Measurements from ENCODE around the gene ANGEL1. TPM values are rescaled to one million over a fixed set of nuclear protein-coding genes. Genes with fewer than 3 reads are reported as not detected.

ANGEL1 gene
- total and polyA plus RNA-seq, 4 donors: 15.0 to 38.1 (median 20.7) TPM

GRCh38 chr14:76827696-76828296, 15.1 kb upstream of the ANGEL1 start:
- Histone ChIP-seq H3K27ac (ENCODE audit: low read depth, low read length) (peak overlapping the region; percentile 48), H3K27me3 (ENCODE audit: control insufficient read depth, insufficient read depth, low read length) (no peaks in the 10 kb centered on the region), H3K36me3 (ENCODE audit: control insufficient read depth, insufficient read depth, low read length) (no peaks in the 10 kb centered on the region), H3K4me3 (ENCODE audit: low read depth, low read length) (no peak overlapping the region), H3K9me3 (ENCODE audit: control insufficient read depth, insufficient read depth, low read length) (no peaks in the 10 kb centered on the region), H3K4me1 (ENCODE audit: control insufficient read depth, insufficient read depth, low read length) (peaks cover 35% of the 10 kb centered on the region)
- peak in 1 of 6 donors; percentile 3 for DNase-seq (ENCODE audit: low read depth in 4 of 6, low spot score in 6 of 6)
- WGBS (ENCODE audit: insufficient coverage): 60% methylated on average over 6 of the region's 9 CpGs

- Histone ChIP-seq H3K27ac (ENCODE audit: low read depth, low read length) (no peak within 1 kb of the TSS), H3K4me3 (ENCODE audit: low read depth, low read length) (no peak within 1 kb of the TSS), H3K36me3 (ENCODE audit: control insufficient read depth, insufficient read depth, low read length) (no peaks in the 10 kb centered on the region), H3K4me1 (ENCODE audit: control insufficient read depth, insufficient read depth, low read length) (peaks cover 34% of the 10 kb centered on the region), H3K9me3 (ENCODE audit: control insufficient read depth, insufficient read depth, low read length) (no peaks in the 10 kb centered on the region), H3K27me3 (ENCODE audit: control insufficient read depth, insufficient read depth, low read length) (no peaks in the 10 kb centered on the region)
- no peak for DNase-seq (ENCODE audit: low read depth in 4 of 6, low spot score in 6 of 6)
- 100% methylated on average over 2 of the region's 2 CpGs for WGBS (ENCODE audit: insufficient coverage)
These were observed 13.4 kb upstream of the ANGEL1 start, which contains the start of gene LRRC74A for GRCh38 chr14:76826122-76826521. LRRC74A (plus strand) TSS chr14:76826408; CDS start chr14:76826698, 290 bp downstream.

GRCh38 chr14:76820700-76821099, 8.0 kb upstream of the ANGEL1 start:
- H3K9me3 ChIP-seq (ENCODE audit: control insufficient read depth, insufficient read depth, low read length): no peaks in the 10 kb centered on the region
- H3K4me1 ChIP-seq (ENCODE audit: control insufficient read depth, insufficient read depth, low read length): no peaks in the 10 kb centered on the region
- no peak for DNase-seq (ENCODE audit: low read depth in 4 of 6, low spot score in 6 of 6)
- no peaks in the 10 kb centered on the region for H3K36me3 ChIP-seq (ENCODE audit: control insufficient read depth, insufficient read depth, low read length)
- H3K27ac ChIP-seq (ENCODE audit: low read depth, low read length): no peak overlapping the region
- H3K4me3 ChIP-seq (ENCODE audit: low read depth, low read length): no peak overlapping the region
- WGBS (ENCODE audit: insufficient coverage): no CpG with 5 or more reads among the region's 2 CpGs
- H3K27me3 ChIP-seq (ENCODE audit: control insufficient read depth, insufficient read depth, low read length): no peaks in the 10 kb centered on the region

DNA sequence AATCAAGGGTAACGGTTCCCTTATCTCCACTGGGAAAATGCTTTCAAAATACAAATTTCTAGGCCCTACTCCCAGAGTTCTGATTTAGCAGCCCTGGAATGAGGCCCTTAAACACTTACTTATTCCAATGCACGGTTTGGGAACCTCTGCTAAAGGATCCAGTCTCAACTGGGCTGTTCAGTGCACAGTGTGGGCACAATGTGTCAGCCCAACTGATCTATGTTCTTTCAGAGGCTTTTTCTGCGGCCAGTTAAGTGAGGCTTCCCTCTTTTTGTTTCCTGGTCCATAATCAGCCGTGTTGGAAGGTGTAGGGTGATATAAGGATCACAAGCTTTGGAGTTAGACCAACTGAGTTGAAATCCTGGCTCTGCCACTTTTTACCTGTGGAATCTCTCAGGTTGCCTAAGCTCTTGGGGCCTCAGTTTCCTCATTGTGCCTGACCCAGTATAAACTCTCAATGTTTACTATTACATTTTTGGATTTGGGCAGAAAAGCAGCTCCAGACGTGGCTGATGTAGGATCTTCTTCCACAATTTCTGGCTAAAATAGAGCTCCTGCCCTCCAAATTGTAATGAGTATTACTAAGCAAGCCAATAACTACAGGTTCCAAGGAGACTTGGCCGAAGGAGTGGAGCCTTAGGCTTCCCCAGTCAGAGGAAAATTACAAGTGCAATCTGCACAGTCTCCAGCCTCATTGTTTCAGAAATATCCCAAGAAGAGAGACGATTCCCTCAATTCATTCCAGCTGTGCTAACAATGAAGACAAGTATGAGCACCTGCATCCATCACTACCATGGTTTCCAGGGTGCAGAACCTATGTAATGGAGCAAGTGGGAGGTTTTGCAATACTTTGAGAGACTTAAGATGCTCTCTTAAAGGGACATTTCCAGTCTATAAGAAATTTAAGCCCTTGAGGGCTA, 2.3 kb upstream of the ANGEL1 start:
- H3K36me3 ChIP-seq (ENCODE audit: control insufficient read depth, insufficient read depth, low read length): no peaks in the 10 kb centered on the region
- H3K27me3 ChIP-seq (ENCODE audit: control insufficient read depth, insufficient read depth, low read length): no peaks in the 10 kb centered on the region
- H3K27ac ChIP-seq (ENCODE audit: low read depth, low read length): peak overlapping the region; percentile 4
- H3K9me3 ChIP-seq (ENCODE audit: control insufficient read depth, insufficient read depth, low read length): no peaks in the 10 kb centered on the region
- peaks cover 13% of the 10 kb centered on the region for H3K4me1 ChIP-seq (ENCODE audit: control insufficient read depth, insufficient read depth, low read length)
- peak in 1 of 6 donors; percentile 54 for DNase-seq (ENCODE audit: low read depth in 4 of 6, low spot score in 6 of 6)
- H3K4me3 ChIP-seq (ENCODE audit: low read depth, low read length): no peak overlapping the region
- 69% methylated on average over 4 of the region's 7 CpGs for WGBS (ENCODE audit: insufficient coverage)

DNA sequence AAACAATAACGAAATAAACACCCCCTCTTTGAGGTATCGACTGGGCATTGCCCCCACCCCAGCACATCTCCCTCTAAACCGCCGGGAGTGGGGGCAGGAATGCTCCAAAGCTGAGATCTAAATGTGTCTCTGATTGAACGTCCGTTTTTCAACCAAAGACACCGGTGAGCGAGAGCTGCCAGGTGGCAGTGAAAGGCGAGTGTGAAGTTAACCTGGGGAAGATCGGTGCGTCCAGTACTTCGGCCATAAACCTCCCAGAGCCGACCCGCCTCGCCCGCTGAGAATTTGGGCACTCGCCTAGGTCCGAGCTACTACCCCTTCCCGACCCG, 625 bp downstream of the ANGEL1 start:
- H3K4me1 ChIP-seq (ENCODE audit: control insufficient read depth, insufficient read depth, low read length): peaks cover 15% of the 10 kb centered on the region
- no peaks in the 10 kb centered on the region for H3K27me3 ChIP-seq (ENCODE audit: control insufficient read depth, insufficient read depth, low read length)
- H3K27ac ChIP-seq (ENCODE audit: low read depth, low read length): peak overlapping the region; percentile 74
- H3K36me3 ChIP-seq (ENCODE audit: control insufficient read depth, insufficient read depth, low read length): peaks cover 19% of the 10 kb centered on the region
- 0% methylated on average over 16 of the region's 20 CpGs for WGBS (ENCODE audit: insufficient coverage)
- H3K9me3 ChIP-seq (ENCODE audit: control insufficient read depth, insufficient read depth, low read length): no peaks in the 10 kb centered on the region
- H3K4me3 ChIP-seq (ENCODE audit: low read depth, low read length): peak overlapping the region; percentile 72
- DNase-seq (ENCODE audit: low read depth in 4 of 6, low spot score in 6 of 6): peak in 1 of 6 donors; percentile 44

DNA sequence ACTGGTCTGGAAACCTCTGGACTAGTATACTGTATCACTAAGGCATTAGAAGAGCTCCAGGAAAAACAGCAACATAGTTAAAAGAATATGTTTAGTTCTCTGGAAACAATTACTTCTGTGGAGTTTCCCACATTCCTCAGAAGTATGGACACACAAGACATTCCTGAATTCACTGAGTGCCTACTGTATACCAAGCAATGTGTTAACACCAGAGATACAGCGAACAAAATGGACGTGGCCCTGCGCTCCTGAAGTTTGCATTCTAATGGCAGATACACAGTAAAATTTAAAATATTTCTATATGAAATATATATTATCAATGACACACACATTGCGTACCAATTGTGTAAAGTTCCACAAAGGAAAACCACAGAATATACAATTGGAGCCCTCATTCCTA, 1.1 kb downstream of the ANGEL1 start:
- no peaks in the 10 kb centered on the region for H3K27me3 ChIP-seq (ENCODE audit: control insufficient read depth, insufficient read depth, low read length)
- H3K4me3 ChIP-seq (ENCODE audit: low read depth, low read length): peak overlapping the region; percentile 72
- peaks cover 22% of the 10 kb centered on the region for H3K36me3 ChIP-seq (ENCODE audit: control insufficient read depth, insufficient read depth, low read length)
- H3K27ac ChIP-seq (ENCODE audit: low read depth, low read length): peak overlapping the region; percentile 74
- H3K9me3 ChIP-seq (ENCODE audit: control insufficient read depth, insufficient read depth, low read length): no peaks in the 10 kb centered on the region
- no peak for DNase-seq (ENCODE audit: low read depth in 4 of 6, low spot score in 6 of 6)
- peaks cover 15% of the 10 kb centered on the region for H3K4me1 ChIP-seq (ENCODE audit: control insufficient read depth, insufficient read depth, low read length)
- WGBS (ENCODE audit: insufficient coverage): no CpG with 5 or more reads among the region's 4 CpGs

DNA sequence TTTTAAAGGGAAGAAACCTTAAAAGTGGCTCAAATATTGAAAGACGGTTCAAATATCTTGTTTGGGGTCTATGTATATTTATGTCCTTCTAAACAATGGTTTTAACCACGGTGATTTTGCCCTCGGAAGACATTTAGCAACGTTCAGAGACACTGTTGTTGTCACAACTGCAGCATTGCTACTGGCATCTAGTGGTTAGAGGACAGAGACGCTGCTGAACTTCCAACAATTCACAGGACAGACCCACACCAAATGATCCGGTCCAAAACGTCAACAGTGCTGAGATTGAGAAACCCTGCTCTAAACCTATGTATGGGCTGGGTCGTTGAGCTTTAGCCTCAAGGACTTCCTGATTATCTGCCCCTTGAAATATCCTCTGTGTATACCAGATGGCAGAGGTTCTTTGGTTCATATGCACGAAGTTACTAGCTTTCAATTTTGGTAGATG, 1.7 kb downstream of the ANGEL1 start:
- Histone ChIP-seq H3K9me3 (ENCODE audit: control insufficient read depth, insufficient read depth, low read length) (no peaks in the 10 kb centered on the region), H3K27ac (ENCODE audit: low read depth, low read length) (no peak overlapping the region), H3K4me3 (ENCODE audit: low read depth, low read length) (peak overlapping the region; percentile 26), H3K4me1 (ENCODE audit: control insufficient read depth, insufficient read depth, low read length) (peaks cover 15% of the 10 kb centered on the region), H3K27me3 (ENCODE audit: control insufficient read depth, insufficient read depth, low read length) (no peaks in the 10 kb centered on the region), H3K36me3 (ENCODE audit: control insufficient read depth, insufficient read depth, low read length) (peaks cover 26% of the 10 kb centered on the region)
- peak in 2 of 6 donors; percentile 57 to 75 for DNase-seq (ENCODE audit: low read depth in 4 of 6, low spot score in 6 of 6)
- 0% methylated on average over 4 of the region's 9 CpGs for WGBS (ENCODE audit: insufficient coverage)

DNA sequence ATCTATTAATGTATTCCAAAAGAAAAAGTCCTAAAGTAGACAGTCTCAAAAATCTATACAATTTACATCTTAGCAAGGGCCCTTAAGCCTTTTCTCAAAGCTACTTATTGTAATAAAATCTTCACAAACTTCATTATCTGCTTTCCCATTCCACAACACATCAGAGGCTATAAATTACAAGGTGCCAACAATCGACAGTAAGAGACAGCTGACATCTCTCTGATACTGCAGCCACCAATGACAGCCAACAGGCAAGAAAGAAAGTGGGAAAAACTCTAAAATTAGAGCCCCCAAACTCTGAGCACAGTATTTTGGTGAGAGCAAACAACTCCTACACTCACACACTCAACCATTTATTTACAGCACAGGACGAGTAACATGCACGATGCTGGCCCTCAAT, 2.2 kb downstream of the ANGEL1 start:
- no peaks in the 10 kb centered on the region for H3K9me3 ChIP-seq (ENCODE audit: control insufficient read depth, insufficient read depth, low read length)
- WGBS (ENCODE audit: insufficient coverage): 40% methylated on average over 1 of the region's 3 CpGs
- DNase-seq (ENCODE audit: low read depth in 4 of 6, low spot score in 6 of 6): no peak
- peaks cover 26% of the 10 kb centered on the region for H3K36me3 ChIP-seq (ENCODE audit: control insufficient read depth, insufficient read depth, low read length)
- H3K27ac ChIP-seq (ENCODE audit: low read depth, low read length): peak overlapping the region; percentile 10
- peaks cover 15% of the 10 kb centered on the region for H3K4me1 ChIP-seq (ENCODE audit: control insufficient read depth, insufficient read depth, low read length)
- peak overlapping the region; percentile 26 for H3K4me3 ChIP-seq (ENCODE audit: low read depth, low read length)
- H3K27me3 ChIP-seq (ENCODE audit: control insufficient read depth, insufficient read depth, low read length): no peaks in the 10 kb centered on the region

GRCh38 chr14:76808990-76809389, 3.7 kb downstream of the ANGEL1 start:
- Histone ChIP-seq H3K9me3 (ENCODE audit: control insufficient read depth, insufficient read depth, low read length) (no peaks in the 10 kb centered on the region), H3K36me3 (ENCODE audit: control insufficient read depth, insufficient read depth, low read length) (peaks cover 32% of the 10 kb centered on the region), H3K4me3 (ENCODE audit: low read depth, low read length) (no peak overlapping the region), H3K4me1 (ENCODE audit: control insufficient read depth, insufficient read depth, low read length) (peaks cover 15% of the 10 kb centered on the region), H3K27me3 (ENCODE audit: control insufficient read depth, insufficient read depth, low read length) (no peaks in the 10 kb centered on the region), H3K27ac (ENCODE audit: low read depth, low read length) (no peak overlapping the region)
- DNase-seq (ENCODE audit: low read depth in 4 of 6, low spot score in 6 of 6): no peak
- WGBS (ENCODE audit: insufficient coverage): 91% methylated on average over 4 of the region's 4 CpGs

Measured in spinal cord (tissue), 10 donors.